IPS-18a (cell line): ENCODE data around the gene SERPINB3.
"Not testable (repeated sequence)": the region's sequence is repeated elsewhere in the genome, so short reads cannot be mapped to it uniquely, and the experiment has no call there.

ENCODE experiments used
- H3K27ac ChIP-seq: one replicate; pipeline ENCODE4 v1.5.1; 2013; ENCODE audit warnings: low read length
- H3K27me3 ChIP-seq: one replicate; pipeline ENCODE4 v1.6.1; 2013; ENCODE audit warnings: mild to moderate bottlenecking, low read length; ENCODE audit not compliant: control insufficient read depth, insufficient read depth
- H3K36me3 ChIP-seq: one replicate; pipeline ENCODE4 v1.6.1; 2013; ENCODE audit warnings: low read depth, low read length; ENCODE audit not compliant: control insufficient read depth
- H3K4me1 ChIP-seq: one replicate; pipeline ENCODE4 v1.6.1; 2013; ENCODE audit warnings: low read depth, low read length; ENCODE audit not compliant: control insufficient read depth
- H3K4me3 ChIP-seq: one replicate; pipeline ENCODE4 v1.5.1; 2013; ENCODE audit warnings: low read length
- H3K9ac ChIP-seq: one replicate; pipeline ENCODE4 v1.6.1; 2013; ENCODE audit warnings: mild to moderate bottlenecking, low read length, moderate library complexity
- H3K9me3 ChIP-seq: one replicate; pipeline ENCODE4 v1.6.1; 2013; ENCODE audit warnings: low read depth, low read length; ENCODE audit not compliant: control insufficient read depth

Gene SERPINB3

DNA sequence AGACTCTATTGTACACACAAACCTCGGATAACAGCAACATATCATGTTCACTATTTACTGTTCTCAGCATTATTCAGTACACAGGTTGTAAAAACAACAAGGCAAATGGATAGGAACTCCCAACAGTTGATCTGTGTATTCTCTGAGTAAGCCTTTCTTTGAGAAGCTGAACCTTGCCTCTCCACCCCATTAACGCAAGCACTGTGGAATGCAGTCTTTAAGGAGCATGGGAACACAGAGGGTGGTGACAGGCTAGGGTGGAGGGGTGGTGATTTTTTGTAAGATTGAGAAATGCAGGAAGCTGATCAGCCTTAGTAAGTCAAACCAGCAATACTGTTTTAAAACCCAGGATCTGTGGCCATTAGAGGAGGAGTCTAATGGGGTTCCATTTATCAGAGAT is 21.5 kb upstream of the SERPINB3 start:
- no peaks in the 10 kb centered on the region for H3K36me3 ChIP-seq
- H3K9ac ChIP-seq: no peak overlapping the region
- no peak overlapping the region for H3K27ac ChIP-seq
- peaks cover 12% of the 10 kb centered on the region for H3K4me1 ChIP-seq
- H3K9me3 ChIP-seq: no peaks in the 10 kb centered on the region
- no peaks in the 10 kb centered on the region for H3K27me3 ChIP-seq
- H3K4me3 ChIP-seq: no peak overlapping the region

GRCh38 chr18:63681449-63682340 is 20.0 kb upstream of the SERPINB3 start:
- Histone ChIP-seq H3K9ac (no peak overlapping the region), H3K4me1 (peaks cover 15% of the 10 kb centered on the region), H3K27ac (no peak overlapping the region), H3K36me3 (no peaks in the 10 kb centered on the region), H3K9me3 (no peaks in the 10 kb centered on the region), H3K4me3 (no peak overlapping the region), H3K27me3 (no peaks in the 10 kb centered on the region)

DNA sequence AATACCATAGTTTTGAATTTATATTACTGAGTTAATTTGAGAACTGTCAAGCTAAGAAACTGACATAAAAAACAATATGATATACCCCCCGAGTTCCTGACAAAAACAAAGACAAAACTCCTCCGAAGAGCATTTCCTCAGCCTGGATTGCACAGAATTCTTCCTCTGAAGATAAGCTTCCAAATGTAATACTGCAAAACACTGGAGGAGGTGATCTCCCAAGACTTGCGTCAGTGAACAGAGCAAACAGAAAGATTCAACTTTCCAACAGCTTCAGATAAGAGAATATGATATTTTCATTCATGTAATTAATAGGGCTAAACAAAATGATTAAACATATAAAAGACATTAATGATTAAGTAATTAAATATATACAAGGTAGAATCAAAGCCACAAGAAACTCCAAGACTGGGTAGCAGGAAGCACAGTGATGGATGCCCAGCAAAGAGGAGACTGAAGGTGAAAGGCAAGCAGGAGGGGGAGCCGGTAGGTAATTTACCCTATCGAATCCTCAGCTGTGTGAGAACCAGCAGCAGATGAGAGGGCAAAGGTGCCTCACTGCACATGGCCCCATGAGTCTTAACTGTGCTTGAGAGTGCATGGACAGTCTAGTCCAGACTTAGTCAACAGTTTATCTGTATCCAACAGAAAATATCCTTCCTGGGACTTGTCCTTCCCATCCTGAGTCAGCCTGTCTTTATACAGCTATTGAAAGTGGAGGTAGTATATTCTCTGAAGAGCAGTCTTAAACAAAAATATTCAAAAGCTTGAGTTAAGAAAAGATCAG is 18.3 kb upstream of the SERPINB3 start:
- H3K36me3 ChIP-seq: no peaks in the 10 kb centered on the region
- H3K27ac ChIP-seq: no peak overlapping the region
- H3K9ac ChIP-seq: no peak overlapping the region
- H3K4me3 ChIP-seq: no peak overlapping the region
- peaks cover 15% of the 10 kb centered on the region for H3K4me1 ChIP-seq
- H3K9me3 ChIP-seq: no peaks in the 10 kb centered on the region
- no peaks in the 10 kb centered on the region for H3K27me3 ChIP-seq

- no peak overlapping the region for H3K27ac ChIP-seq
Measured at GRCh38 chr18:63677500-63678225, 16.0 kb upstream of the SERPINB3 start.

GRCh38 chr18:63676526-63677323 is 15.0 kb upstream of the SERPINB3 start:
- Histone ChIP-seq H3K4me3 (no peak overlapping the region), H3K9ac (no peak overlapping the region), H3K4me1 (peaks cover 3% of the 10 kb centered on the region), H3K27me3 (no peaks in the 10 kb centered on the region), H3K9me3 (no peaks in the 10 kb centered on the region), H3K36me3 (no peaks in the 10 kb centered on the region), H3K27ac (no peak overlapping the region)

More at GRCh38 chr18:63677500-63678225, 16.0 kb upstream of the SERPINB3 start:
- Histone ChIP-seq H3K27me3 (no peaks in the 10 kb centered on the region), H3K4me1 (peaks cover 3% of the 10 kb centered on the region), H3K36me3 (no peaks in the 10 kb centered on the region), H3K4me3 (no peak overlapping the region), H3K9ac (no peak overlapping the region), H3K9me3 (no peaks in the 10 kb centered on the region)

DNA sequence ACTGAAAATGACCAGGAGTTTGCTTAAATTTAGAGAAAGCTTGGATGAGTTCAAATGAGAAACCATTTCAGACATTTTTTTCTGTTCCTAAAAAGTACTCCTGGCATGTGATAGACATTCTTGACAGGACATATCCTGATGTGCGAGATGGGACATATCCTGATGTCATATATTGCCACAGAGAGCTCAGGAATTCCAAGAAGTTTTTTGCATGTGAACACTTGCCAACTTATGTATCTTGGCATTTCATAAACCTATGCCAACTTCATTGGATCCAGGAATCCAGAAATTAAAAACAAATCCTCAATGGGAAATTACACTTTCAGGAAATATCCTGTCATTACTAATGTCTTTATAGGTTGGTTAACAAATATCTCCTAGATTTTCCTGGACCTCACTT is 2.9 kb upstream of the SERPINB3 start:
- Histone ChIP-seq H3K4me3 (no peak overlapping the region), H3K27me3 (no peaks in the 10 kb centered on the region), H3K9ac (no peak overlapping the region), H3K27ac (no peak overlapping the region), H3K4me1 (no peaks in the 10 kb centered on the region), H3K9me3 (no peaks in the 10 kb centered on the region), H3K36me3 (no peaks in the 10 kb centered on the region)

DNA sequence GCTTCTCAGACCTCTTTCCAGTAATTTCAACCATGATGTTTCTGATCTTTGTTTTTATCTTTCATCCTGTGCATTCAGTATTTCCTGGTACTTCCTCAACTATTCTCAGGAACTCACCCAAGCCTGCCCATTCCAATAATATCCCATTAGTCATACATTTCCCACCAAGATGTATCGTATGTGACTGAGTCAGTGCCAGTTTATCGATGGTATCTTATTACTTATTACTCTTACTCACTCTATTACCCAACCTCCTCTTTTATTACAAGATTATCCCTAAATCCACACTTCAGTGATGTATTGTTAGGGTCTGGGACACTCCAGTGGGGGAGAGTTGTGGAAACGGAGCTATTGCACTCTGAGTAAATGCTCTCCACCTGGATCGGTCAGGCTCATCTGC is 2.8 kb downstream of the SERPINB3 start:
- H3K9ac ChIP-seq, H3K27me3 ChIP-seq, H3K4me3 ChIP-seq, H3K27ac ChIP-seq, H3K4me1 ChIP-seq, H3K9me3 ChIP-seq, H3K36me3 ChIP-seq: not testable (repeated sequence)

- H3K4me1 ChIP-seq, H3K9ac ChIP-seq, H3K27ac ChIP-seq, H3K27me3 ChIP-seq, H3K4me3 ChIP-seq, H3K9me3 ChIP-seq, H3K36me3 ChIP-seq: not testable (repeated sequence)
Measured at GRCh38 chr18:63650271-63650670, 11.4 kb downstream of the SERPINB3 start.

- no peak overlapping the region for H3K27ac ChIP-seq
- H3K27me3 ChIP-seq: no peaks in the 10 kb centered on the region
- H3K36me3 ChIP-seq: no peaks in the 10 kb centered on the region
- no peaks in the 10 kb centered on the region for H3K9me3 ChIP-seq
- no peak overlapping the region for H3K9ac ChIP-seq
- no peak overlapping the region for H3K4me3 ChIP-seq
- peaks cover 5% of the 10 kb centered on the region for H3K4me1 ChIP-seq
Measured at GRCh38 chr18:63648241-63648640, 13.5 kb downstream of the SERPINB3 start.

DNA sequence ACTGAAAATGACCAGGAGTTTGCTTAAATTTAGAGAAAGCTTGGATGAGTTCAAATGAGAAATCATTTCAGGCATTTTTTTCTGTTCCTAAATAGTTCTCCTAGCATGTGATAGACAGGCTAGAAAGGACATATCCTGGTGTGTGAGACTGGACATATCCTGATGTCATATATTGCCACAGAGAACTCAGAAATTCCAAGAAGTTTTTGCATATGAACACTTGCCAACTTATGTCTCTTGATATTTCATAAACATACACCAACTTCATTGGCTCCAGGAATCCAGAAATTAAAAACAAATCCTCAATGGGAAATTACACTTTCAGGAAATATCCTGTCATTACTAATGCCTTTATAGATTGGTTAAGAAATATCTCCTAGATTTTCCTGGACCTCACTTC is 14.8 kb downstream of the SERPINB3 start:
- no peak overlapping the region for H3K27ac ChIP-seq
- no peak overlapping the region for H3K9ac ChIP-seq
- peaks cover 5% of the 10 kb centered on the region for H3K4me1 ChIP-seq
- H3K27me3 ChIP-seq: no peaks in the 10 kb centered on the region
- no peaks in the 10 kb centered on the region for H3K9me3 ChIP-seq
- no peak overlapping the region for H3K4me3 ChIP-seq
- no peaks in the 10 kb centered on the region for H3K36me3 ChIP-seq

GRCh38 chr18:63644694-63645093 is 17.0 kb downstream of the SERPINB3 start:
- H3K27ac ChIP-seq, H3K36me3 ChIP-seq, H3K9me3 ChIP-seq, H3K27me3 ChIP-seq, H3K9ac ChIP-seq, H3K4me1 ChIP-seq, H3K4me3 ChIP-seq: not testable (repeated sequence)
